HG03354 (cell line): ENCODE data around the gene ALB.
"Not testable (repeated sequence)": the region's sequence is repeated elsewhere in the genome, so short reads cannot be mapped to it uniquely, and the experiment has no call there.

ENCODE experiments used
- ATAC-seq: cut with Tn5 transposase; IDR thresholded peaks from one replicate; pipeline ENCODE4 v1.9.1; 2021; ENCODE audit warnings: mild to moderate bottlenecking; ENCODE audit not compliant: unreplicated experiment, poor library complexity, severe bottlenecking

The ALB gene

GRCh38 chr4:73404042-73404441 lies at the start of gene ALB:
TSS of gene ALB (plus strand) at chr4:73404287. CDS start at chr4:73404328, 41 bp downstream.
- no peak for ATAC-seq

GRCh38 chr4:73357174-73357573 lies 46.9 kb upstream of the ALB start:
- not testable (repeated sequence) for ATAC-seq

GRCh38 chr4:73369506-73370199 lies 34.4 kb upstream of the ALB start:
- ATAC-seq = not testable (repeated sequence)

GRCh38 chr4:73375328-73375741 lies 28.8 kb upstream of the ALB start:
- ATAC-seq = no peak

- ATAC-seq = no peak
Measured at GRCh38 chr4:73376251-73376650, 27.8 kb upstream of the ALB start.

- ATAC-seq = no peak
Measured at GRCh38 chr4:73376976-73377375, 27.1 kb upstream of the ALB start.

GRCh38 chr4:73378887-73379286 lies 25.2 kb upstream of the ALB start:
- no peak for ATAC-seq

- no peak for ATAC-seq
Measured at GRCh38 chr4:73379946-73380345, 24.1 kb upstream of the ALB start.

GRCh38 chr4:73381214-73381613 lies 22.9 kb upstream of the ALB start:
- ATAC-seq = no peak

- ATAC-seq = no peak
Measured at GRCh38 chr4:73383452-73383851, 20.6 kb upstream of the ALB start.

GRCh38 chr4:73387552-73387951 lies 16.5 kb upstream of the ALB start:
- ATAC-seq = no peak

GRCh38 chr4:73388887-73389286 lies 15.2 kb upstream of the ALB start:
- ATAC-seq = no peak

- not testable (repeated sequence) for ATAC-seq
Measured at GRCh38 chr4:73389663-73390062, 14.4 kb upstream of the ALB start.

GRCh38 chr4:73391774-73392173 lies 12.3 kb upstream of the ALB start:
- ATAC-seq = no peak

- ATAC-seq = no peak
Measured at GRCh38 chr4:73392936-73393335, 11.2 kb upstream of the ALB start.

- no peak for ATAC-seq
Measured at GRCh38 chr4:73396304-73396703, 7.8 kb upstream of the ALB start.

GRCh38 chr4:73396993-73397972 lies 6.8 kb upstream of the ALB start:
- ATAC-seq = no peak

GRCh38 chr4:73401412-73401811 lies 2.7 kb upstream of the ALB start:
- no peak for ATAC-seq

GRCh38 chr4:73404457-73404856 lies 370 bp downstream of the ALB start:
- ATAC-seq = no peak

GRCh38 chr4:73405138-73405537 lies 1.1 kb downstream of the ALB start:
- no peak for ATAC-seq

GRCh38 chr4:73406548-73406875 lies 2.4 kb downstream of the ALB start:
- no peak for ATAC-seq
